MG63 (cell line): ENCODE measurements around the gene CCT7. TPM values are rescaled to one million over a fixed set of nuclear protein-coding genes. Genes with fewer than 3 reads are reported as not detected.

Experiments
- DNase-seq: peaks from one replicate; pipeline ENCODE4 v3.0.0-alpha.2; 2020
- H3K27me3 ChIP-seq: fragments of 250-450 bp; sonication (Bioruptor Pico); 2 replicates; pipeline ENCODE4 v1.5.1; 2020; ENCODE audit warnings: mild to moderate bottlenecking, moderate library complexity
- H3K36me3 ChIP-seq: fragments of 250-450 bp; sonication (Bioruptor Pico); 2 replicates; pipeline ENCODE4 v1.5.1; 2020; ENCODE audit warnings: mild to moderate bottlenecking, moderate library complexity
- H3K4me3 ChIP-seq: fragments of 250-450 bp; sonication (Bioruptor Pico); 2 replicates; pipeline ENCODE4 v1.5.1; 2020; ENCODE audit warnings: mild to moderate bottlenecking, moderate library complexity
- H3K9me3 ChIP-seq: fragments of 250-450 bp; sonication (Bioruptor Pico); 2 replicates; pipeline ENCODE4 v1.5.1; 2020; ENCODE audit warnings: mild to moderate bottlenecking, moderate library complexity
- total RNA-seq: library from RNA; depleted of rRNA; stranded (reverse); fragments of >200 nt; shearing (Covaris generic); gene quantifications from 2 replicates; pipeline ENCODE4 v1.2.3, GENCODE V29; 2014; ENCODE audit warnings: low replicate concordance

Gene CCT7
- total RNA-seq, 1 experiment from 2014 or later = 891 TPM

DNA sequence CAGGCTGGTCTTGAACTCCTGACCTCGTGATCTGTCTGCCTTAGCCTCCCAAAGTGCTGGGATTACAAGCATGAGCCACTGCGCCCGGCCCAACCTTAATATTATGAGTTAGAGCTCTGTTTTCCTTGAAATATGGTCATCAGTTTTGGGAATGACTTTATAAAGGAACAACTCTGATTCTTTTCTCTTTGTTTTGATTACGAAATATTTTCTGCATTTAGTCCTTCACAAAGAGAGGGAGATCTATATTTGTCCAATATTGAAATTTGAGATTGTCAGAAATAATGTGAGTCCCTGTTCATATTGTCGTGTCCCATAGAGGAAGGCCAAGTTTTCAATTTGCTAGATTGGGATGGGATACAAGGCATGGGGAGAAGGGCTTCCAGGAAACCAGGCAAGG, 16.9 kb upstream of the CCT7 start:
- no peak for DNase-seq
- Histone ChIP-seq H3K9me3 (no peaks in the 10 kb centered on the region), H3K4me3 (no peak overlapping the region), H3K27me3 (no peaks in the 10 kb centered on the region), H3K36me3 (peaks cover 28% of the 10 kb centered on the region)

GRCh38 chr2:73217826-73218225, 16.3 kb upstream of the CCT7 start:
- DNase-seq = no peak
- Histone ChIP-seq H3K4me3 (no peak overlapping the region), H3K36me3 (peaks cover 31% of the 10 kb centered on the region), H3K9me3 (no peaks in the 10 kb centered on the region), H3K27me3 (no peaks in the 10 kb centered on the region)

GRCh38 chr2:73218298-73218697, 15.8 kb upstream of the CCT7 start:
- peak; percentile 80 for DNase-seq
- Histone ChIP-seq H3K27me3 (no peaks in the 10 kb centered on the region), H3K36me3 (peaks cover 36% of the 10 kb centered on the region), H3K9me3 (no peaks in the 10 kb centered on the region), H3K4me3 (no peak overlapping the region)

GRCh38 chr2:73223821-73224220, 10.3 kb upstream of the CCT7 start:
- Histone ChIP-seq H3K4me3 (no peak overlapping the region), H3K27me3 (no peaks in the 10 kb centered on the region), H3K9me3 (no peaks in the 10 kb centered on the region), H3K36me3 (peaks cover 46% of the 10 kb centered on the region)
- no peak for DNase-seq

DNA sequence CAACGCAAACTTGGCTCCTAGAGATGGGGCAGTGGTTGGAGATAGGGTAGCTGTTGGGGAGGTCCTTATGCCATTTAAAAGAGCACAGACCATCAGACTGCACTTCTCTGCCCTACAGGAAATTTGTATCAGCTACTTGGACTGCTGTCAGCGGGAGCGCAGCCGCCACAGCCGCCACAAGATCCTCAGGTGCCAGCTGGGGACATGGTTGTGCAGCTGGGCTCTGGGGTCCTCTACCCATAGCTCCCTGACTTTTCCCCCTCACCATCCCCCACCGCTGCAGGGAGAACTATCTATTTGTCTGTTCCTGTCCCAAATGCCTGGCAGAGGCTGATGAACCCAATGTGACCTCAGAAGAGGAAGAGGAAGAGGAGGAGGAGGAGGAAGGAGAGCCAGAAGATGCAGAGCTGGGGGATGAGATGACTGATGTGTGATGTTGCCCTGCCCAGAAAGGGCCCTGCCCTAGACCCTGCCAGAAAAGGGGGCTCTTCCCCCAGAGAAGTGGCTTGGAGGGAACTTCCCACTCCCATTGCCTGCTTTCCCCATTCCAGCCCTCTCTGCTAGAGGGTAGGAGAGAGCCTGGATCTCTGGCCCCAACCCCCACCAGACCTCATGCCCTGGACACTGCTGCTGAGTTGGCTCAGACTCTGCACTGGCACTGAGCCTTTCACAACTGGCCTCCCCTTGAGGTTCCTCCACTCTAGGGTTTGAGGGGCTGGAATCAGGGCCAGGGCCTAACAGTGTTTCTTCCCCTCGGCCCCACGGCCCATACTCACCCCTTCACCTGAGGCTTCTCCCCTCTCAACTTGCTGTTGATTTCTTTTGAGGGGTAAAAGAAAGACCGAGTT, 8.4 kb upstream of the CCT7 start:
- H3K27me3 ChIP-seq = no peaks in the 10 kb centered on the region
- DNase-seq = no peak
- H3K9me3 ChIP-seq = no peaks in the 10 kb centered on the region
- peaks cover 32% of the 10 kb centered on the region for H3K36me3 ChIP-seq
- H3K4me3 ChIP-seq = no peak overlapping the region

DNA sequence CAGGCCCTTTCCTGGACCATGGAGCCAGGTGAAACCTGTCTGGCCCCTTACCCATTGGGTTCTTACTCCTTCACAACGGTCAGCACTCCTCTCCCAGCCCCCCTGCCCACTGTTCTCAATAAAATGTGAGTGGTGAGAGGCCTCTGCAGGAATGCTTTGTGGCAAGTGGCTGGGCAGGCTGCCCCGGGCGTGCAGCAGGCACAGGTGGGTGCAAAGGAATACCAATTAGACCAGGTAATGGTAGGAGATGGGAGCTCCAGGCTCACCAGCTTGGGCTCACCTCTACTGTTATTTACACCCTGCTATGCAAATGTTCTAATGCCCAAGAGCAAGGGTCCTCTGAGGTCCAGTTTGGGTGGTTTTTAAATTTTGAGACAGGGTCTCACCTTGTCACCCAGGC, 7.0 kb upstream of the CCT7 start:
- Histone ChIP-seq H3K27me3 (no peaks in the 10 kb centered on the region), H3K4me3 (no peak overlapping the region), H3K9me3 (no peaks in the 10 kb centered on the region), H3K36me3 (peaks cover 21% of the 10 kb centered on the region)
- no peak for DNase-seq

- Histone ChIP-seq H3K4me3 (no peak overlapping the region), H3K36me3 (peaks cover 11% of the 10 kb centered on the region), H3K9me3 (no peaks in the 10 kb centered on the region), H3K27me3 (no peaks in the 10 kb centered on the region)
- DNase-seq = no peak
Measured at GRCh38 chr2:73228631-73229030, 5.5 kb upstream of the CCT7 start.

GRCh38 chr2:73232403-73233153, 1.5 kb upstream of the CCT7 start:
- DNase-seq = peak; percentile 24
- no peaks in the 10 kb centered on the region for H3K9me3 ChIP-seq
- peaks cover 17% of the 10 kb centered on the region for H3K36me3 ChIP-seq
- peak overlapping the region; percentile 97 for H3K4me3 ChIP-seq
- no peaks in the 10 kb centered on the region for H3K27me3 ChIP-seq

- no peaks in the 10 kb centered on the region for H3K27me3 ChIP-seq
- H3K36me3 ChIP-seq = peaks cover 22% of the 10 kb centered on the region
- peak within 1 kb of the TSS; percentile 97 for H3K4me3 ChIP-seq
- no peaks in the 10 kb centered on the region for H3K9me3 ChIP-seq
- peak; percentile 99 for DNase-seq
Measured at GRCh38 chr2:73233154-73233931, 765 bp upstream of the CCT7 start, which contains the start of gene PRADC1. TSS of gene PRADC1 (minus strand) at chr2:73233239. CDS start at chr2:73233160, 79 bp downstream.

DNA sequence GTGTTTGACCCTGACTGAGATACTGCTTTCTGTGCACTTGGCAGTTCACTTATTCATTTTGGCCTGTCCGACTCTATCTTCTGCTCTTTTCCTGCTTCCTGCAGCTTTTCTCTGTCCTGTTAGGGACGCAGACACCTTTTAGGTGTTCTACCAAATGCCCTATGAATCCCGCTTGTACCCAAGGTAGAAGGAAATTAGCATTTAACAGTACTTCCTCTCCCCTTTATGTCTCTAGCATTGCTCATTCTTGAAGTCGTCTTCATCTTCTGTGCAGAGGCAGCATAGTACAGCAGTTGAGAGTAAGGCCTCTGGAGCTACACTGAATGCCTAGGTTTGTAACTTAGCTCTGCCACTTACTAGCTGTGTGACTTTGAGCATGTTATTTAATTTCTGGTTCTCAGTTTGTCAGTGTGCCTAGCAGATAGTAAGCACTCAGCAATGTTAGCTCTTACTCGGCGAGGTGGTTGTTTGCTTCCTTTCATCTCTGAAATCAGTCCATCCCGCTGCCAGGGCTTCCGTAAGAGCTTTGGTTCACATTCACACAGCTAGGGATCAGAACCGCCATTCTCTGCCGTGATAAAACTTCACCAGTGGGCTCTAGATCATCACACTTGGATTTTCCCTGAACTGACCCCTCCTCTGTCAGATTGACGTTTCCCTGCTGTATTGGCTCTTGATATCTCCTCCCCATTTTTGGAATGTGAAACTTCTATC, 1.4 kb downstream of the CCT7 start:
- Histone ChIP-seq H3K36me3 (peaks cover 43% of the 10 kb centered on the region), H3K4me3 (peak overlapping the region; percentile 97), H3K27me3 (no peaks in the 10 kb centered on the region), H3K9me3 (no peaks in the 10 kb centered on the region)
- no peak for DNase-seq

DNA sequence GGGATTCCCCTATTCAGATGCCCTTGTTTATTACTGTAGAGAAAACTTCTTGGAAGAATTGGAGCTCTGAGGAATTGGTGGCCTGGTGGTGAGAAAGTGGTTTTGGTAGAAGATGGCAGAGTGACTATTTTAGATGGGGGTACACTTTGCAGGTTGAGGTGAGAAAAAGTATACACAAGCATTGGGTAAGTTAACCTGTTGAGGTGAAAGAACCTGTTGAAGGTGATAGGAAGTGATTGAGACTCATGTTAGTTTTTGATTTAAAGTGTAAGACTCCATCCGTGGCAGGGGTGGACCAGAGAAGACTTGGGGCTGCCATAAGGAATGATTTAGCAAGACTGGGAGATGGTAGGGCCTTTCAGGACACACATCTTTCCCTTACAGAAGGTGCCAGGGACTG, 3.1 kb downstream of the CCT7 start:
- H3K9me3 ChIP-seq = no peaks in the 10 kb centered on the region
- no peaks in the 10 kb centered on the region for H3K27me3 ChIP-seq
- peaks cover 60% of the 10 kb centered on the region for H3K36me3 ChIP-seq
- no peak overlapping the region for H3K4me3 ChIP-seq
- no peak for DNase-seq

DNA sequence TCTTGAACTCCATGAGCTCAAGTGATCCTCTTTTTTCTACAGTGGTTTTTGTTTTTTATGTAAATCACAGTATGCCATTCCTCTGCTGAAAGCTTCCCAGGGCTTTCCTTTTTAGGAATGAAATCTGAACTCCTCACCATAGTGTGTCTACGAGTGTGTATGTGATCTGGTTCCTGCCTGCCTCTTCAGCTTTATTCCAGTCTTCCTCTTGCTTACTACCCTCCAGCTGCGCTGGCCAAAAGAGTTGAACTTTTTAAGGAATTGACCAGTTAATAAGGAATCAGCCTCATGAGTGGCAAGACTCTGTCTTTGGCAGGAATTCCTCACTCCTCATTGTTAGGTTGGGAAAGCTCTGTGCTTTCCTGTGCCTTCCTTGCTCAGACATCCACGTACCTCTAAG, 4.0 kb downstream of the CCT7 start:
- Histone ChIP-seq H3K9me3 (no peaks in the 10 kb centered on the region), H3K4me3 (no peak overlapping the region), H3K27me3 (no peaks in the 10 kb centered on the region), H3K36me3 (peaks cover 67% of the 10 kb centered on the region)
- DNase-seq = no peak

DNA sequence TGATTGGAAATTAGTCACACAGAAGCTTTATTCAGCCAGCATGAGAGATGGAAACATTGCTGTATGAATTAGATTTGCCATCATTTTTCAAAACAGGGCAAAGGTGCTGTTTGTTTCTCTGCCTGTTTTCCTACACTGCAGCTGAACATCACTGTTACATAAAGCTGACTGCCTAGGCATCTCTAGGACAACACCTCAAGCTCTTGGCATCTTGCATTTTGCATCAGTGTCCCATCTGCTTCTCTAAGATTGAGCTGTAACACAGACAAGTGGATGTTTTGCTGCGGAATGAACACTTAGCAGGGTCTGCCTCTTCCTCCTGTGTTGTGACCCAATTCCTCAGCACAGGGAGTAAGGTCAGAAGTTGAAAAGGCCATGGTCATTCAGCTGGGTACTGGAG, 4.9 kb downstream of the CCT7 start:
- Histone ChIP-seq H3K36me3 (peaks cover 76% of the 10 kb centered on the region), H3K27me3 (no peaks in the 10 kb centered on the region), H3K9me3 (no peaks in the 10 kb centered on the region), H3K4me3 (no peak overlapping the region)
- no peak for DNase-seq

GRCh38 chr2:73239776-73240175, 5.7 kb downstream of the CCT7 start:
- Histone ChIP-seq H3K9me3 (no peaks in the 10 kb centered on the region), H3K36me3 (peaks cover 84% of the 10 kb centered on the region), H3K27me3 (no peaks in the 10 kb centered on the region), H3K4me3 (no peak overlapping the region)
- no peak for DNase-seq

GRCh38 chr2:73243884-73244570, 9.9 kb downstream of the CCT7 start:
- Histone ChIP-seq H3K4me3 (no peak overlapping the region), H3K9me3 (no peaks in the 10 kb centered on the region), H3K36me3 (peaks cover 96% of the 10 kb centered on the region), H3K27me3 (no peaks in the 10 kb centered on the region)
- DNase-seq = peak; percentile 67

GRCh38 chr2:73244580-73244979, 10.5 kb downstream of the CCT7 start:
- H3K36me3 ChIP-seq = peaks cover 96% of the 10 kb centered on the region
- no peak for DNase-seq
- H3K4me3 ChIP-seq = no peak overlapping the region
- H3K9me3 ChIP-seq = no peaks in the 10 kb centered on the region
- no peaks in the 10 kb centered on the region for H3K27me3 ChIP-seq
